Measurements from ENCODE around the gene ABCA13.

Gene ABCA13

GRCh38 chr7:48177271-48177670 lies 6.0 kb downstream of the ABCA13 start:
- H3K9me3 ChIP-seq (ENCODE audit: severe bottlenecking) = no peaks in the 10 kb centered on the region
- no peak overlapping the region for H3K27ac ChIP-seq
- no peaks in the 10 kb centered on the region for H3K36me3 ChIP-seq
- H3K27me3 ChIP-seq (ENCODE audit: insufficient read depth, low read depth, severe bottlenecking) = no peaks in the 10 kb centered on the region
- no peak for TF ChIP-seq CTCF (IDR thresholded peaks at IDR 0.05; ENCODE audit: low read depth, low read length)
- H3K4me3 ChIP-seq (ENCODE audit: low read depth, low read length) = no peak overlapping the region
- no peak for DNase-seq

GRCh38 chr7:48179496-48180030 lies 8.3 kb downstream of the ABCA13 start:
- H3K36me3 ChIP-seq = no peaks in the 10 kb centered on the region
- no peak overlapping the region for H3K4me3 ChIP-seq (ENCODE audit: low read depth, low read length)
- no peaks in the 10 kb centered on the region for H3K27me3 ChIP-seq (ENCODE audit: insufficient read depth, low read depth, severe bottlenecking)
- H3K27ac ChIP-seq = no peak overlapping the region
- no peaks in the 10 kb centered on the region for H3K9me3 ChIP-seq (ENCODE audit: severe bottlenecking)
- no peak for TF ChIP-seq CTCF (IDR thresholded peaks at IDR 0.05; ENCODE audit: low read depth, low read length)
- no peak for DNase-seq

GRCh38 chr7:48180981-48181380 lies 9.7 kb downstream of the ABCA13 start:
- H3K4me3 ChIP-seq (ENCODE audit: low read depth, low read length) = no peak overlapping the region
- no peak overlapping the region for H3K27ac ChIP-seq
- no peaks in the 10 kb centered on the region for H3K27me3 ChIP-seq (ENCODE audit: insufficient read depth, low read depth, severe bottlenecking)
- no peak for DNase-seq
- no peak for TF ChIP-seq CTCF (IDR thresholded peaks at IDR 0.05; ENCODE audit: low read depth, low read length)
- no peaks in the 10 kb centered on the region for H3K36me3 ChIP-seq
- no peaks in the 10 kb centered on the region for H3K9me3 ChIP-seq (ENCODE audit: severe bottlenecking)

GRCh38 chr7:48182718-48183369 lies 11.6 kb downstream of the ABCA13 start:
- Histone ChIP-seq H3K4me3 (ENCODE audit: low read depth, low read length) (no peak overlapping the region), H3K27me3 (ENCODE audit: insufficient read depth, low read depth, severe bottlenecking) (no peaks in the 10 kb centered on the region), H3K9me3 (ENCODE audit: severe bottlenecking) (no peaks in the 10 kb centered on the region), H3K36me3 (no peaks in the 10 kb centered on the region), H3K27ac (no peak overlapping the region)
- no peak for TF ChIP-seq CTCF (IDR thresholded peaks at IDR 0.05; ENCODE audit: low read depth, low read length)
- DNase-seq = no peak

- TF ChIP-seq CTCF (IDR thresholded peaks at IDR 0.05; ENCODE audit: low read depth, low read length) = no peak
- Histone ChIP-seq H3K36me3 (no peaks in the 10 kb centered on the region), H3K9me3 (ENCODE audit: severe bottlenecking) (no peaks in the 10 kb centered on the region), H3K4me3 (ENCODE audit: low read depth, low read length) (no peak overlapping the region), H3K27me3 (ENCODE audit: insufficient read depth, low read depth, severe bottlenecking) (no peaks in the 10 kb centered on the region), H3K27ac (no peak overlapping the region)
- no peak for DNase-seq
Measured at GRCh38 chr7:48183370-48183743, 12.1 kb downstream of the ABCA13 start.

- no peaks in the 10 kb centered on the region for H3K36me3 ChIP-seq
- no peak for DNase-seq
- H3K9me3 ChIP-seq (ENCODE audit: severe bottlenecking) = no peaks in the 10 kb centered on the region
- no peaks in the 10 kb centered on the region for H3K27me3 ChIP-seq (ENCODE audit: insufficient read depth, low read depth, severe bottlenecking)
- no peak for TF ChIP-seq CTCF (IDR thresholded peaks at IDR 0.05; ENCODE audit: low read depth, low read length)
- H3K4me3 ChIP-seq (ENCODE audit: low read depth, low read length) = no peak overlapping the region
- H3K27ac ChIP-seq = no peak overlapping the region
Measured at GRCh38 chr7:48183965-48184364, 12.7 kb downstream of the ABCA13 start.

All from WERI-Rb-1 (cell line).